HG02571 (cell line): ENCODE results near the gene OBSCN.

Experiments
- ATAC-seq: cut with Tn5 transposase; IDR thresholded peaks from one replicate; pipeline ENCODE4 v1.9.1; 2021; ENCODE audit warnings: mild to moderate bottlenecking, moderate library complexity; ENCODE audit not compliant: unreplicated experiment

Gene OBSCN

GRCh38 chr1:228304225-228304624 lies 96.4 kb downstream of the OBSCN start:
- ATAC-seq = no peak

GRCh38 chr1:228304766-228305395 lies 97.0 kb downstream of the OBSCN start:
- no peak for ATAC-seq

GRCh38 chr1:228305721-228306152 lies 97.9 kb downstream of the OBSCN start:
- no peak for ATAC-seq

GRCh38 chr1:228306275-228307217 lies 98.7 kb downstream of the OBSCN start:
- no peak for ATAC-seq

- no peak for ATAC-seq
Observed at GRCh38 chr1:228307218-228308023, 99.6 kb downstream of the OBSCN start.

- no peak for ATAC-seq
Observed at GRCh38 chr1:228308085-228308601, 100.3 kb downstream of the OBSCN start.

- no peak for ATAC-seq
Observed at GRCh38 chr1:228308628-228309325, 100.9 kb downstream of the OBSCN start.

GRCh38 chr1:228309326-228310067 lies 101.7 kb downstream of the OBSCN start:
- no peak for ATAC-seq

- no peak for ATAC-seq
Observed at GRCh38 chr1:228310162-228310792, 102.4 kb downstream of the OBSCN start.

GRCh38 chr1:228311091-228311490 lies 103.2 kb downstream of the OBSCN start:
- ATAC-seq = no peak

GRCh38 chr1:228312136-228312764 lies 104.4 kb downstream of the OBSCN start:
- no peak for ATAC-seq

GRCh38 chr1:228313536-228314277 lies 105.9 kb downstream of the OBSCN start:
- no peak for ATAC-seq

- ATAC-seq = no peak
Observed at GRCh38 chr1:228314315-228314657, 106.4 kb downstream of the OBSCN start.

GRCh38 chr1:228314658-228315483 lies 107.0 kb downstream of the OBSCN start:
- ATAC-seq = no peak

GRCh38 chr1:228315484-228315944 lies 107.7 kb downstream of the OBSCN start:
- ATAC-seq = no peak

GRCh38 chr1:228315945-228316588 lies 108.2 kb downstream of the OBSCN start:
- no peak for ATAC-seq
